Measurements from ENCODE around the gene SDE2. TPM values are rescaled to one million over a fixed set of nuclear protein-coding genes. Genes with fewer than 3 reads are reported as not detected.
A peak's percentile ranks its signal among the peaks of the same experiment; 100 is the strongest.

Gene SDE2
- 10 to 100 TPM; 31.7 to 37.6 TPM for total RNA-seq
- 73.2 to 84.3 reads per million in 2 donors for total RNA-seq

- Mint-ChIP-seq H3K27ac (peak within 1 kb of the TSS; percentile 100), H3K4me3 (peak within 1 kb of the TSS; percentile 100), H3K36me3 (ENCODE audit: low read depth) (peaks cover 6% of the 10 kb centered on the region), H3K4me1 (peaks cover 40% of the 10 kb centered on the region), H3K27me3 (no peaks in the 10 kb centered on the region)
- peak; percentile 99 to 100 (median 99) for DNase-seq
- no peaks in the 10 kb centered on the region for H3K9me3 ChIP-seq (ENCODE audit: control insufficient read depth, low read length, poor library complexity, severe bottlenecking)
- peak; percentile 91 for ATAC-seq
These were observed at the start of gene SDE2 for GRCh38 chr1:225999227-225999911. TSS of gene SDE2 (minus strand) at chr1:225999343. CDS start at chr1:225999312, 31 bp downstream.

- no peak for ATAC-seq
- peaks cover 2% of the 10 kb centered on the region for H3K36me3 Mint-ChIP-seq (ENCODE audit: low read depth)
- H3K4me3 Mint-ChIP-seq: no peak overlapping the region
- no peak overlapping the region for H3K27ac Mint-ChIP-seq
- no peak for DNase-seq
- H3K27me3 Mint-ChIP-seq: peaks cover 12% of the 10 kb centered on the region
- H3K9me3 ChIP-seq (ENCODE audit: control insufficient read depth, low read length, poor library complexity, severe bottlenecking): no peaks in the 10 kb centered on the region
- peaks cover 5% of the 10 kb centered on the region for H3K4me1 Mint-ChIP-seq
These were observed 49.7 kb upstream of the SDE2 start for GRCh38 chr1:226048886-226049285.

GRCh38 chr1:226047495-226047894 is 48.4 kb upstream of the SDE2 start:
- Mint-ChIP-seq H3K36me3 (ENCODE audit: low read depth) (peaks cover 2% of the 10 kb centered on the region), H3K4me3 (no peak overlapping the region), H3K27me3 (peaks cover 12% of the 10 kb centered on the region), H3K4me1 (peaks cover 10% of the 10 kb centered on the region), H3K27ac (no peak overlapping the region)
- DNase-seq (no peak), ATAC-seq (no peak)
- H3K9me3 ChIP-seq (ENCODE audit: control insufficient read depth, low read length, poor library complexity, severe bottlenecking): no peaks in the 10 kb centered on the region

GRCh38 chr1:226046240-226046639 is 47.1 kb upstream of the SDE2 start:
- Mint-ChIP-seq H3K4me3 (no peak overlapping the region), H3K36me3 (ENCODE audit: low read depth) (peaks cover 2% of the 10 kb centered on the region), H3K27ac (no peak overlapping the region), H3K27me3 (peaks cover 12% of the 10 kb centered on the region), H3K4me1 (peaks cover 10% of the 10 kb centered on the region)
- H3K9me3 ChIP-seq (ENCODE audit: control insufficient read depth, low read length, poor library complexity, severe bottlenecking): no peaks in the 10 kb centered on the region
- DNase-seq (no peak), ATAC-seq (no peak)

- no peak for ATAC-seq
- no peaks in the 10 kb centered on the region for H3K9me3 ChIP-seq (ENCODE audit: control insufficient read depth, low read length, poor library complexity, severe bottlenecking)
- H3K36me3 Mint-ChIP-seq (ENCODE audit: low read depth): peaks cover 2% of the 10 kb centered on the region
- no peak overlapping the region for H3K27ac Mint-ChIP-seq
- no peak overlapping the region for H3K4me3 Mint-ChIP-seq
- H3K27me3 Mint-ChIP-seq: peaks cover 12% of the 10 kb centered on the region
- H3K4me1 Mint-ChIP-seq: peaks cover 10% of the 10 kb centered on the region
- DNase-seq: no peak
These were observed 45.5 kb upstream of the SDE2 start for GRCh38 chr1:226044514-226045101.

GRCh38 chr1:226041419-226041818 is 42.3 kb upstream of the SDE2 start:
- peaks cover 4% of the 10 kb centered on the region for H3K27me3 Mint-ChIP-seq
- H3K9me3 ChIP-seq (ENCODE audit: control insufficient read depth, low read length, poor library complexity, severe bottlenecking): no peaks in the 10 kb centered on the region
- no peak overlapping the region for H3K27ac Mint-ChIP-seq
- ATAC-seq (no peak), DNase-seq (no peak)
- no peaks in the 10 kb centered on the region for H3K36me3 Mint-ChIP-seq (ENCODE audit: low read depth)
- peaks cover 10% of the 10 kb centered on the region for H3K4me1 Mint-ChIP-seq
- no peak overlapping the region for H3K4me3 Mint-ChIP-seq

GRCh38 chr1:226038661-226039060 is 39.5 kb upstream of the SDE2 start:
- Mint-ChIP-seq H3K4me1 (peaks cover 3% of the 10 kb centered on the region), H3K36me3 (ENCODE audit: low read depth) (no peaks in the 10 kb centered on the region), H3K27me3 (no peaks in the 10 kb centered on the region), H3K27ac (no peak overlapping the region), H3K4me3 (no peak overlapping the region)
- DNase-seq: no peak
- no peak for ATAC-seq
- H3K9me3 ChIP-seq (ENCODE audit: control insufficient read depth, low read length, poor library complexity, severe bottlenecking): no peaks in the 10 kb centered on the region

GRCh38 chr1:226035915-226036314 is 36.8 kb upstream of the SDE2 start:
- Mint-ChIP-seq H3K27ac (no peak overlapping the region), H3K36me3 (ENCODE audit: low read depth) (peaks cover under 1% of the 10 kb centered on the region), H3K4me1 (no peaks in the 10 kb centered on the region), H3K27me3 (peaks cover 3% of the 10 kb centered on the region), H3K4me3 (no peak overlapping the region)
- H3K9me3 ChIP-seq (ENCODE audit: control insufficient read depth, low read length, poor library complexity, severe bottlenecking): no peaks in the 10 kb centered on the region
- ATAC-seq: no peak
- DNase-seq: no peak

- no peak overlapping the region for H3K4me3 Mint-ChIP-seq
- no peak for DNase-seq
- no peak overlapping the region for H3K27ac Mint-ChIP-seq
- peaks cover 4% of the 10 kb centered on the region for H3K27me3 Mint-ChIP-seq
- H3K36me3 Mint-ChIP-seq (ENCODE audit: low read depth): peaks cover 3% of the 10 kb centered on the region
- H3K4me1 Mint-ChIP-seq: no peaks in the 10 kb centered on the region
- no peaks in the 10 kb centered on the region for H3K9me3 ChIP-seq (ENCODE audit: control insufficient read depth, low read length, poor library complexity, severe bottlenecking)
- ATAC-seq: peak; percentile 65
These were observed 35.3 kb upstream of the SDE2 start for GRCh38 chr1:226034482-226034881.

GRCh38 chr1:226033991-226034390 is 34.8 kb upstream of the SDE2 start:
- H3K4me1 Mint-ChIP-seq: no peaks in the 10 kb centered on the region
- H3K4me3 Mint-ChIP-seq: no peak overlapping the region
- no peak for ATAC-seq
- no peaks in the 10 kb centered on the region for H3K9me3 ChIP-seq (ENCODE audit: control insufficient read depth, low read length, poor library complexity, severe bottlenecking)
- H3K36me3 Mint-ChIP-seq (ENCODE audit: low read depth): peaks cover 3% of the 10 kb centered on the region
- no peak overlapping the region for H3K27ac Mint-ChIP-seq
- H3K27me3 Mint-ChIP-seq: peaks cover 4% of the 10 kb centered on the region
- DNase-seq: no peak

- no peaks in the 10 kb centered on the region for H3K9me3 ChIP-seq (ENCODE audit: control insufficient read depth, low read length, poor library complexity, severe bottlenecking)
- Mint-ChIP-seq H3K4me3 (no peak overlapping the region), H3K27me3 (peaks cover 4% of the 10 kb centered on the region), H3K36me3 (ENCODE audit: low read depth) (peaks cover 3% of the 10 kb centered on the region), H3K27ac (no peak overlapping the region), H3K4me1 (no peaks in the 10 kb centered on the region)
- ATAC-seq (no peak), DNase-seq (no peak)
These were observed 34.4 kb upstream of the SDE2 start for GRCh38 chr1:226033582-226033981.

- no peak for ATAC-seq
- Mint-ChIP-seq H3K27ac (peak overlapping the region; percentile 43), H3K4me1 (no peaks in the 10 kb centered on the region), H3K4me3 (no peak overlapping the region), H3K27me3 (peaks cover 4% of the 10 kb centered on the region), H3K36me3 (ENCODE audit: low read depth) (peaks cover 5% of the 10 kb centered on the region)
- no peaks in the 10 kb centered on the region for H3K9me3 ChIP-seq (ENCODE audit: control insufficient read depth, low read length, poor library complexity, severe bottlenecking)
- DNase-seq: no peak
These were observed 30.6 kb upstream of the SDE2 start for GRCh38 chr1:226029568-226030225.

- Mint-ChIP-seq H3K27me3 (peaks cover 4% of the 10 kb centered on the region), H3K27ac (no peak overlapping the region), H3K4me3 (no peak overlapping the region), H3K4me1 (no peaks in the 10 kb centered on the region), H3K36me3 (ENCODE audit: low read depth) (peaks cover 5% of the 10 kb centered on the region)
- ATAC-seq (peak; percentile 54), DNase-seq (no peak)
- no peaks in the 10 kb centered on the region for H3K9me3 ChIP-seq (ENCODE audit: control insufficient read depth, low read length, poor library complexity, severe bottlenecking)
These were observed 30.0 kb upstream of the SDE2 start for GRCh38 chr1:226029093-226029496.

All from T-helper 17 cell (primary cell).